ENCODE measurements around the gene MBTD1.
A peak's percentile ranks its signal among the peaks of the same experiment; 100 is the strongest.
"Not testable (repeated sequence)": the region's sequence is repeated elsewhere in the genome, so short reads cannot be mapped to it uniquely, and the experiment has no call there.

MBTD1 gene

GRCh38 chr17:51188271-51188833 lies 71.5 kb downstream of the MBTD1 start:
- DNase-seq (ENCODE audit: low spot score), result no peak

DNA sequence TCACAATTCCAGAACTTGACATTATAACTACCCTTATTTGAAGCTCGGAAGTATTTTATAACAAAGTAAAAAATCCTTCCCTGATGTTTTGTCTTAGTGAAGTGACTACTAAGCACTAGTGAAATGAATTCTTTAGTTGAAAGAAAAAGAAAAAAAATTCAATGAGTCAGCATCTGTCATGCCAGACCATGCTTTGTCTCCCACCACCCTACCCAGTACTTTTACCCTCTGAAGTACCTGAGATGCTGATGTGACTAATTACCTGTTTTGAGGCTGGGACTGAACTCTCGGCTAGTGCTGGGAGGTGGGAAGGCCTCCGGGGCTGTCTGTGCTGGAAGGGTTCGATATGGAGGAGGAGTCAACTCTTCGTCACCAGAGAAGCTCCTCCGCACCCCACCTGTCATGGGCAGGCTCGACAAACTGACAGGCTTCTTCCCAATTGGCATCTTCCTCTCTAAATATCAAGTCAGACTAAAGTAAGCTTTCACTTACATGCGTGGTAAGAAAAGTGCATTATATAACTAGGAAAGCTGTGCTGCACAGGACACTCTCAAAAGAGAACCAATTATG lies 74.0 kb downstream of the MBTD1 start:
- DNase-seq (ENCODE audit: low spot score), result no peak

GRCh38 chr17:51184124-51184523 lies 75.7 kb downstream of the MBTD1 start:
- no peak for DNase-seq (ENCODE audit: low spot score)

- no peak for DNase-seq (ENCODE audit: low spot score)
These were observed 79.4 kb downstream of the MBTD1 start for GRCh38 chr17:51180486-51180885.

- DNase-seq (ENCODE audit: low spot score), result not testable (repeated sequence)
These were observed 87.8 kb downstream of the MBTD1 start for GRCh38 chr17:51172030-51172429.

- DNase-seq (ENCODE audit: low spot score), result no peak
These were observed 89.1 kb downstream of the MBTD1 start for GRCh38 chr17:51170736-51171135.

DNA sequence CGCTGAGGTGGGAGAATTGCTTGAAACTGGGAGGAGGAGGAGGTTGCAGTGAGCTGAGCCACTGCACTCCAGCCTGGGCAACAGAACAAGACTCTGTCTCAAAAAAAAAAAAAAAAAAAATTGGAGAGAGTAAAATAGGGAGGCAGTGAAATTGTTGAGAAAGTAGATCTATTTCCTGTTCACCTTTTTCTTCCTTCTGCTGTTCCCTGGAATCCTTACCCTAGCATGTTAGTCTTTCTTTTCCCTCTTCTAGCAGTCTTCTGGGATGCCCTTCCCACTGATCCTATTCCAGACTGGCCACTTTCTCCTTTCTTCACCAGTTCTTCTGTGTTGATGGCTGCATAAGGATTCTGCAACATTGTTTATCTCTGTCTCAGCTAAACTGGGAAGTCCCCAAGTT lies 90.5 kb downstream of the MBTD1 start:
- no peak for DNase-seq (ENCODE audit: low spot score)

DNA sequence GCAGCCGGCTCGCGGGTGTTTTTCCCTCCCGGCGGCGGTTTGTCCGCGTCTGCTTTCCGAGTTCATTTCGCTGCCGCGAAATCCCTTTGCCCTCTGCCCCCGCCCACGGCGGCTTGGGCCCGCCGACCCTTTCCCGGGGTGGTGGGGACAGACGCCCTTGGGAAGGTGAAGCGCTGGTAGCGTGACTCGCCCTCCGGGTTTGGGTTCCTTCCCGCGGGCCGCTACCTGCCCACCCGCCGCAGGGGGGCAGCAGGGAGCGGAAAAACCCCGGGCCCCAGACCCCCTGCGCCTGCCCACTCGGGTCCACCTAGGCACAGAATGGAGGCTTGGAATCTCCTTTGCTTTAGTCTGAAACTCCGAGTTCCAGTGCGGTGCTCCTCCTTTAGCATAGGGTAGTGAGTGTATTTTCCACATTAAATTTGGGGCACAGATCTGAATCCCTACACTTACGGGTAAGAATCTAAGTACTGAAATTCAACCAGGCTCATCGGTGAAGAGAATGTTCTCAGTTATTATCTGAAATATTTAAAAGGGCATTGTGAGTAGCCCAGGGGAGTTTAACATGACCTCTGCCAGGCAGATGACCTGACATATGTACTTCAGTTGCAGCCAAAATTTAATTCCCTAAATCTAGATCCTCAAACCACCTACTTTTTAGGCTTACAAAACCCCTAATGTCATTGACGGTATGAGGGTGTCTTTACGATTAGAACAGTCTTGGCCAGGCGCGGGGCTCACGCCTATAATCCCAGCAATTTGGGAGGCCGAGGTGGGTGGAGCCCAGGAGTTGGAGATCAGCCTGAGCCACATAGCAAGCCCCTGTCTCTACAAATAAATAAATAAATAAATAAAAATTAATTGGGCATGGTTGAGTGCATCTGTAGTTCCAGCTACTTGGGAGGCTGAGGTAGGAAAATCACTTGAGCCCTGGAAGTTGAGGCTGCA lies 92.6 kb downstream of the MBTD1 start:
- DNase-seq (ENCODE audit: low spot score), result peak; percentile 73

GRCh38 chr17:51166198-51166986 lies 93.5 kb downstream of the MBTD1 start, which contains the start of gene NME2:
NME2 (plus strand) TSS chr17:51166411; CDS start chr17:51166831, 420 bp downstream.
- DNase-seq (ENCODE audit: low spot score), result peak; percentile 80

DNA sequence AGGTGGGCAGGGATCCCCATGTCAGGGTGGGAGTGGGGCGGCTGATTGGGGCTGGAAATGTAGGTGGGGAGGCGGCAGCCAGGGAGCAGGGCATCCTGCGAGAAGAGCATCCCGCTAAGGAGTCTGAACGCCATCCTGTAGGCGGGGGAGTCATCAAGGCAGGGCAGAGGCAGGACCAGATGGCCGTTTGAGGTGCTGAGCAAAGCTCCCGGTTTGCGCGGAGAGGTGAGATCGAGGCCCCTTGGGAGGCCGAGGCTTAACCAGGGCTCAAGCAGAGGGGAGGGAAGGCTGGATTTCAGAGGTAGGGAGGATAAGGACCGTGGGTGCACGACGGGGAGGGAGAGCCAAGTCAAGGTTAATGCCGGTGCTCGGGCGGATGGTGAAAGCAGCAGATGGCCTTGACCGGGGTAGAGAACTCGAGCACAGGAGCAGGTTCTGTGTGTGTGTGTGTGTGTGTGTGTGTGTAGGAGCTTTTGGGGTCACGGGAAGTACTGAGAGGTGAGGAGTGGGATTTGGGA lies 94.1 kb downstream of the MBTD1 start:
- no peak for DNase-seq (ENCODE audit: low spot score)

- no peak for DNase-seq (ENCODE audit: low spot score)
These were observed 94.8 kb downstream of the MBTD1 start for GRCh38 chr17:51164911-51165679.

DNA sequence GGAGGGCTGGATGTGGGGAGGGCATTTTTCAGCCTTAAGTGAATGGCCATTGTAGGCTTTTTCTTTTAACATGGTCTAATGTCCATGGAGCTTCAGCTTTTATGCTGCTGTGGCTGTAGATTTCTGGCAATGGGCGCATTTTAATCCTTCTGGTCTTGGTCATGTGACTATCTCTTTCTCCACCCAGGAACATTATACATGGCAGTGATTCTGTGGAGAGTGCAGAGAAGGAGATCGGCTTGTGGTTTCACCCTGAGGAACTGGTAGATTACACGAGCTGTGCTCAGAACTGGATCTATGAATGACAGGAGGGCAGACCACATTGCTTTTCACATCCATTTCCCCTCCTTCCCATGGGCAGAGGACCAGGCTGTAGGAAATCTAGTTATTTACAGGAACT lies 98.3 kb downstream of the MBTD1 start:
- no peak for DNase-seq (ENCODE audit: low spot score)

DNA sequence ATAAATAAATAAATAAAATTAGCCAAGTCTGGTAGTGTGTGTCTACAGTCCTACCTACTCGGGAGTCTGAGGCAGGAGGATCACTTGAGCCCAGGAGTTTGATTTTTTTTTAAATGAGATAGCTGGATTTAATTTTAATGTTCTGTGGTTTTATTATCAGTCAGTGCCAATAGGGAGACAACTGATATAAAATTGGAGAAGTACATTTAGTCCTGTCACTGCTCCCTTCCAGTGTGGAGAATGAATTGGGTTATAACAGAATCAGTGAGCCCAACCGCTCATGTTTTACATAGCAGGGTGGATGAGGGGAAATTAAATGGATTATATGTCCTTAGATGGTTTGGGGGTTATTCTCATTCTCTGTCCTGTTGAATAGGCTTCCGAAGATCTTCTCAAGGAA lies 100.2 kb downstream of the MBTD1 start:
- DNase-seq (ENCODE audit: low spot score), result no peak

DNA sequence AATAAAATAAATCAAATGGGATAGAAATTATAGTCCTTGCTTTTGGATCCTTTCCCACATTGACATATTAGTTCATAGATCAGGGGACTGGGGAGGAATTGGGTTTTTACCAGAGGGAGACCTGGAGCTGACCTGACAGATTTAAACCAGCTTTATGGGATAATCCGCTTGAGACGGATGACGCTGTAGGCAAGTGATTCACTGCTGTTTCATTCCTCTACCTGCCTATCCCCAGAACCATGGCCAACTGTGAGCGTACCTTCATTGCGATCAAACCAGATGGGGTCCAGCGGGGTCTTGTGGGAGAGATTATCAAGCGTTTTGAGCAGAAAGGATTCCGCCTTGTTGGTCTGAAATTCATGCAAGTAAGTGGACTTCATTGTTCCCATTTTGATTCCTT lies 104.4 kb downstream of the MBTD1 start:
- no peak for DNase-seq (ENCODE audit: low spot score)

GRCh38 chr17:51154176-51154575 lies 105.7 kb downstream of the MBTD1 start:
- no peak for DNase-seq (ENCODE audit: low spot score)

- DNase-seq (ENCODE audit: low spot score), result peak; percentile 99
These were observed 106.4 kb downstream of the MBTD1 start, which contains the start of gene NME1 for GRCh38 chr17:51153210-51154072. NME1 (plus strand) TSS chr17:51153559; CDS start chr17:51155655, 2,096 bp downstream.

- no peak for DNase-seq (ENCODE audit: low spot score)
These were observed 107.1 kb downstream of the MBTD1 start for GRCh38 chr17:51152766-51153209.

DNA sequence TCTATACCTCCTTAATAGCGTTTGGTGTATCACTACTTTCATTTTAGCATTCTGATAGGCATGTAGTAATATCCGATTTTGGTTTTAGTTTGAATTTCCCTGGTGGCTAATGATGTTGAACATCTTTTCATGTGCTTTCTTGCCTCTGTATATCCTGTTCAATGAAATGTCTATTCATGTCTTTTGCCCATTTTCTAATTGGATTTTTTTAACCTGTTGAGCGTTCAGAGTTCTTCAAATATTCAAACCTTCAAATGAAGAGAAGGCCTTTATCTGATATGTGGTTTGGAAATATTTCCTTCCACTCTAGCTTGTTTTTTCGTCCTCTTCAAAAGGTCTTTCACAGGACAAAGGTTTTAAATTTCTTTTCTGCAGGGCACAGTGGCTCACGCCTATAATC lies 108.9 kb downstream of the MBTD1 start:
- DNase-seq (ENCODE audit: low spot score), result no peak

GRCh38 chr17:51149163-51149562 lies 110.7 kb downstream of the MBTD1 start:
- no peak for DNase-seq (ENCODE audit: low spot score)

DNA sequence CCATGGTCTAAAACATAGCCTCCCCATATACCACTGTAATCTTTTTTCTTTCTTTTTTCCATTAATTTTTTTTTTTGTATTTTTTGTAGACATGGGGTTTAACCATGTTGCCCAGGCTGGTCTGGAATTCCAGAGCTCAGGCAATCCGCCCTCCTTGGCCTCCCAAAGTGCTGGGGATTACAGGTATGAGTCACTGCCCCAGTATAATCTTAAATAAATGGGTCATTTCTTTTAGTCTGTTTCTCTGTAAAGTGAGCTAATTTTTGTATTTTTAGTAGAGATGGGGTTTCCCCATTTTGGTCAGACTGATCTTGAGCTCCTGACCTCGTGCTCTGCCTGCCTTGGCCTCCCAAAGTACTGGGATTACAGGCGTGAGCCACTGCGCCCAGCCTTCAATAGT lies 112.2 kb downstream of the MBTD1 start:
- DNase-seq (ENCODE audit: low spot score), result no peak
